Peyer's patch (tissue), 4 donors: ENCODE results near the gene DEUP1. TPM values are rescaled to one million over a fixed set of nuclear protein-coding genes. Genes with fewer than 3 reads are reported as not detected.

Experiments
- DNase-seq, 3 donors: peaks; one replicate each; pipeline ENCODE4 v3.0.0-alpha.2; 2017 to 2019
- H3K27ac ChIP-seq, 4 donors: fragments of 200-600 bp; sonication (generic); one replicate each; pipeline ENCODE4 v1.5.1; 2016 to 2019
- H3K27me3 ChIP-seq, 2 donors: fragments of 200-600 bp; sonication (generic); one replicate each; pipeline ENCODE4 v1.5.1; 2019
- H3K36me3 ChIP-seq, 3 donors: fragments of 200-600 bp; sonication (generic); one replicate each; pipeline ENCODE4 v1.5.1; 2016 to 2019
- H3K4me1 ChIP-seq, 4 donors: fragments of 200-600 bp; sonication (generic); one replicate each; pipeline ENCODE4 v1.5.1; 2016 to 2019
- H3K4me3 ChIP-seq, 4 donors: fragments of 200-600 bp; sonication (generic); 1 replicate in 3 of 4; 2 replicates in 1 of 4; pipeline ENCODE4 v1.5.1; 2016 to 2019; ENCODE audit warnings: mild to moderate bottlenecking in 1 of 4
- H3K9me3 ChIP-seq, 4 donors: fragments of 200-600 bp; sonication (generic); one replicate each; pipeline ENCODE4 v1.5.1; 2016 to 2019; ENCODE audit warnings: mild to moderate bottlenecking in 1 of 4
- CTCF ChIP-seq, 6 experiments: fragments of 450-650 bp in 4 of 6; fragments of 200-600 bp in 2 of 6; sonication (generic) in 1 of 6; IDR thresholded peaks; one replicate each; pipeline ENCODE4 v1.5.1; 2017 to 2019; ENCODE audit warnings: antibody characterized with exemption in 6 of 6, mild to moderate bottlenecking in 3 of 6, moderate library complexity in 1 of 6
- POLR2A ChIP-seq, 2 donors: fragments of 450-650 bp; IDR thresholded peaks; one replicate each; pipeline ENCODE4 v1.5.1; 2017; ENCODE audit warnings: antibody characterized with exemption in 2 of 2, mild to moderate bottlenecking in 2 of 2, moderate library complexity in 2 of 2
- total RNA-seq, 4 donors: library from RNA; depleted of rRNA; stranded (reverse); fragments of >200 nt; gene quantifications; one replicate each; pipeline ENCODE4 v1.1.0, GENCODE V29; 2016

Gene DEUP1
- total RNA-seq, 4 donors from 2014 or later: not detected

GRCh38 chr11:93394488-93394887, 63.9 kb downstream of the DEUP1 start:
- no peaks in the 10 kb centered on the region for H3K4me1 ChIP-seq
- H3K9me3 ChIP-seq: no peaks in the 10 kb centered on the region
- H3K36me3 ChIP-seq: no peaks in the 10 kb centered on the region
- no peak overlapping the region for H3K27ac ChIP-seq
- no peak for TF ChIP-seq CTCF (IDR thresholded peaks at IDR 0.05)
- no peak for TF ChIP-seq POLR2A (IDR thresholded peaks at IDR 0.05)
- DNase-seq: no peak
- H3K4me3 ChIP-seq: no peak overlapping the region
- no peaks in the 10 kb centered on the region for H3K27me3 ChIP-seq

GRCh38 chr11:93396316-93396715, 65.8 kb downstream of the DEUP1 start:
- H3K9me3 ChIP-seq: no peaks in the 10 kb centered on the region
- DNase-seq: no peak
- TF ChIP-seq POLR2A (IDR thresholded peaks at IDR 0.05) (no peak), CTCF (IDR thresholded peaks at IDR 0.05) (no peak)
- no peaks in the 10 kb centered on the region for H3K4me1 ChIP-seq
- no peaks in the 10 kb centered on the region for H3K27me3 ChIP-seq
- no peak overlapping the region for H3K4me3 ChIP-seq
- H3K36me3 ChIP-seq: no peaks in the 10 kb centered on the region
- H3K27ac ChIP-seq: no peak overlapping the region

GRCh38 chr11:93403930-93404329, 73.4 kb downstream of the DEUP1 start:
- no peak for DNase-seq

GRCh38 chr11:93407777-93408401, 77.3 kb downstream of the DEUP1 start:
- Histone ChIP-seq H3K9me3 (no peaks in the 10 kb centered on the region), H3K27me3 (no peaks in the 10 kb centered on the region), H3K27ac (no peak overlapping the region), H3K4me3 (no peak overlapping the region), H3K4me1 (no peaks in the 10 kb centered on the region), H3K36me3 (no peaks in the 10 kb centered on the region)
- TF ChIP-seq CTCF (IDR thresholded peaks at IDR 0.05): no peak
- TF ChIP-seq POLR2A (IDR thresholded peaks at IDR 0.05): no peak
- no peak for DNase-seq

More at GRCh38 chr11:93403930-93404329, 73.4 kb downstream of the DEUP1 start:
- Histone ChIP-seq H3K4me1 (no peaks in the 10 kb centered on the region), H3K4me3 (no peak overlapping the region), H3K27ac (no peak overlapping the region), H3K9me3 (no peaks in the 10 kb centered on the region), H3K27me3 (no peaks in the 10 kb centered on the region), H3K36me3 (no peaks in the 10 kb centered on the region)
- TF ChIP-seq CTCF (IDR thresholded peaks at IDR 0.05) (no peak), POLR2A (IDR thresholded peaks at IDR 0.05) (no peak)

- H3K4me3 ChIP-seq: no peak overlapping the region
- H3K27me3 ChIP-seq: no peaks in the 10 kb centered on the region
- H3K36me3 ChIP-seq: no peaks in the 10 kb centered on the region
- H3K4me1 ChIP-seq: no peaks in the 10 kb centered on the region
- H3K9me3 ChIP-seq: no peaks in the 10 kb centered on the region
- no peak for DNase-seq
- H3K27ac ChIP-seq: no peak overlapping the region
- TF ChIP-seq CTCF (IDR thresholded peaks at IDR 0.05) (no peak), POLR2A (IDR thresholded peaks at IDR 0.05) (no peak)
These were observed 79.9 kb downstream of the DEUP1 start for GRCh38 chr11:93410441-93410840.

- no peak overlapping the region for H3K27ac ChIP-seq
- no peaks in the 10 kb centered on the region for H3K9me3 ChIP-seq
- no peak for TF ChIP-seq CTCF (IDR thresholded peaks at IDR 0.05)
- no peak for TF ChIP-seq POLR2A (IDR thresholded peaks at IDR 0.05)
- no peak overlapping the region for H3K4me3 ChIP-seq
- H3K36me3 ChIP-seq: no peaks in the 10 kb centered on the region
- H3K4me1 ChIP-seq: no peaks in the 10 kb centered on the region
- H3K27me3 ChIP-seq: no peaks in the 10 kb centered on the region
- DNase-seq: no peak
These were observed 81.2 kb downstream of the DEUP1 start for GRCh38 chr11:93411705-93412104.
